Vagina (tissue), 2 donors: ENCODE measurements around the gene APPBP2.

Source experiments
- CTCF ChIP-seq, 3 experiments: fragments of 450-650 bp in 2 of 3; fragments of 200-600 bp in 1 of 3; sonication (generic) in 1 of 3; IDR thresholded peaks; one replicate each; pipeline ENCODE4 v1.5.1; 2017 to 2019; ENCODE audit warnings: antibody characterized with exemption in 3 of 3, mild to moderate bottlenecking in 2 of 3, moderate library complexity in 2 of 3
- POLR2A ChIP-seq, 2 donors: fragments of 450-650 bp; IDR thresholded peaks; one replicate each; pipeline ENCODE4 v1.6.1; 2017; ENCODE audit warnings: antibody characterized with exemption in 2 of 2, mild to moderate bottlenecking in 2 of 2, moderate library complexity in 2 of 2
- POLR2AphosphoS5 ChIP-seq, 2 donors: sonication (generic); formaldehyde crosslinking; IDR thresholded peaks; one replicate each; pipeline ENCODE4 v1.9.0; 2017; ENCODE audit warnings: antibody characterized with exemption in 2 of 2, mild to moderate bottlenecking in 2 of 2, low read depth in 1 of 2; ENCODE audit not compliant: insufficient read depth in 1 of 2

- TF ChIP-seq CTCF (IDR thresholded peaks at IDR 0.05), result no peak
- TF ChIP-seq POLR2A (IDR thresholded peaks at IDR 0.05), result no peak
- TF ChIP-seq POLR2AphosphoS5 (IDR thresholded peaks at IDR 0.05; ENCODE audit: insufficient read depth in 1 of 2, low read depth in 1 of 2), result no peak
Measured at GRCh38 chr17:60491771-60492170, 34.3 kb downstream of the APPBP2 start.
